PC-9 (cell line): ENCODE data around the gene MAP4K3. TPM values are rescaled to one million over a fixed set of nuclear protein-coding genes. Genes with fewer than 3 reads are reported as not detected.

ENCODE experiments used
- BruUV-seq: library from RNA; stranded (reverse); fragments of 400-500 nt; replicated peaks from 2 replicates; lab custom pipeline; 2021; lab: Mats Ljungman, UMichigan
- CTCF ChIA-PET: fragments of 300-600 bp; sonication (Branson Sonifier 250); formaldehyde crosslinking; loops from one replicate; lab custom pipeline; 2022; ENCODE audit warnings: antibody characterized with exemption; lab: Charles Lee
- POLR2A ChIA-PET: fragments of 300-600 bp; sonication (Branson Sonifier 250); formaldehyde crosslinking; loops from one replicate; lab custom pipeline; 2022; ENCODE audit warnings: antibody characterized with exemption; ENCODE audit not compliant: unreplicated experiment; lab: Charles Lee
- DNase-seq, 2 experiments: peaks; one replicate each; pipeline versions ENCODE4 v3.0.0 to v3.0.0-alpha.2; 2015 to 2022; ENCODE audit warnings: mixed read lengths in 1 of 2
- H2AFZ ChIP-seq: fragments of 200-600 bp; sonication (generic); 2 replicates; pipeline ENCODE4 v1.8.1; 2017; ENCODE audit warnings: antibody characterized with exemption
- H3F3A ChIP-seq: fragments of 200-600 bp; sonication (generic); 2 replicates; pipeline ENCODE4 v1.8.1; 2017; ENCODE audit warnings: antibody characterized with exemption, mild to moderate bottlenecking, low read depth; ENCODE audit not compliant: insufficient read depth
- H3K27ac ChIP-seq: fragments of 200-600 bp; sonication (generic); 2 replicates; pipeline ENCODE4 v1.6.1; 2016; ENCODE audit warnings: mixed run types
- H3K27me3 ChIP-seq: fragments of 200-600 bp; sonication (generic); 2 replicates; pipeline ENCODE4 v1.6.1; 2016; ENCODE audit warnings: low read depth, mixed run types; ENCODE audit not compliant: insufficient read depth
- H3K36me3 ChIP-seq: fragments of 200-600 bp; sonication (generic); 2 replicates; pipeline ENCODE4 v1.6.1; 2016; ENCODE audit warnings: low read depth, mixed run types
- H3K4me1 ChIP-seq: fragments of 200-600 bp; sonication (generic); replicated peaks from 2 replicates; pipeline ENCODE4 v1.6.1; 2016; ENCODE audit warnings: mixed run types; ENCODE audit not compliant: insufficient read depth
- H3K4me2 ChIP-seq: fragments of 200-600 bp; sonication (generic); 2 replicates; pipeline ENCODE4 v1.6.1; 2017; ENCODE audit warnings: mixed run types
- H3K4me3 ChIP-seq: fragments of 200-600 bp; sonication (generic); 2 replicates; pipeline ENCODE4 v1.6.1; 2016; ENCODE audit warnings: mixed run types
- H3K79me2 ChIP-seq: fragments of 200-600 bp; sonication (generic); 2 replicates; pipeline ENCODE4 v1.6.1; 2017; ENCODE audit warnings: low read depth, mixed run types
- H3K9me2 ChIP-seq: fragments of 200-600 bp; sonication (generic); 2 replicates; pipeline ENCODE4 v1.8.1; 2017; ENCODE audit warnings: mild to moderate bottlenecking; ENCODE audit not compliant: insufficient read depth
- H3K9me3 ChIP-seq: fragments of 200-600 bp; sonication (generic); 2 replicates; pipeline ENCODE4 v1.8.1; 2016; ENCODE audit warnings: low read depth; ENCODE audit not compliant: insufficient read depth
- H4K20me1 ChIP-seq: fragments of 200-600 bp; sonication (generic); 2 replicates; pipeline ENCODE4 v1.8.1; 2017; ENCODE audit not compliant: insufficient read depth
- EZH2 ChIP-seq: fragments of 200-600 bp; sonication (generic); IDR thresholded peaks from 2 replicates; pipeline ENCODE4 v1.8.0; 2017; ENCODE audit warnings: antibody characterized with exemption, low read depth
- intact Hi-C: fragments of 100-400 bp; cut with micrococcal nuclease; formaldehyde crosslinking; loops from one replicate; pipeline ENCODE4 v1.10.0; 2022; ENCODE audit not compliant: unreplicated experiment
- total RNA-seq: library from RNA; stranded (reverse); gene quantifications from 2 replicates; pipeline ENCODE4 v1.2.3, GENCODE V29; 2021
- TF ChIP-seq, protein P1 (sequence below): fragments of 200-600 bp; sonication (generic); conservative IDR thresholded peaks from 2 replicates; pipeline ENCODE4 v1.6.1; 2017; ENCODE audit warnings: mixed run types, antibody characterized with exemption, mild to moderate bottlenecking, moderate library complexity

Gene MAP4K3
- total RNA-seq, 1 experiment from 2014 or later = 38.4 TPM

DNA sequence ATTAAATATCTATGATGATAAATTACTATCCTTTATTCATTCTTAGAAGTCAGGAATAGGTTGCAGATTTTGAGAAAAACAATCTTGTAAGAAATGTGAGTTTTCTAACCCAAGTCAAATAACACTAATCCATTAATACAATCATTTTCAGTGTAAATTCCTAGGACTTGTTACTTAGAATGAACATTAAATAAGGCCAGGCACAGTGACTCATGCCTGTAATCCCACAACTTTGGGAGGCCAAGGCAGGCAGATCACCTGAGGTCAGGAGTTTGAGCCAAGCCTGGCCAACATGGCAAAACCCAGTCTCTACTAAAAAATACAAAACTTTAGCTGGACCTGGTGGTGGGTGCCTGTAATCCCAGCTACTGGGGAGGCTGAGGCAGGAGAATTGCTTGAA is 147.5 kb downstream of the MAP4K3 start:
- Histone ChIP-seq H3K4me3 (no peak overlapping the region), H3K79me2 (no peaks in the 10 kb centered on the region), H3K9me2 (no peaks in the 10 kb centered on the region), H3K36me3 (peaks cover 25% of the 10 kb centered on the region; the same call in 1 of the 2 replicates), H4K20me1 (no peaks in the 10 kb centered on the region), H3K9me3 (no peaks in the 10 kb centered on the region), H3K27me3 (no peaks in the 10 kb centered on the region), H2AFZ (no peak overlapping the region), H3F3A (peaks cover 3% of the 10 kb centered on the region; the same call in 1 of the 2 replicates), H3K27ac (no peak overlapping the region), H3K4me1 (no peaks in the 10 kb centered on the region), H3K4me2 (no peak overlapping the region)
- intact Hi-C loops = no loop called here
- ChIA-PET CTCF (no interaction called here), POLR2A (no interaction called here)
- no TSS peak for BruUV-seq
- no peak for DNase-seq
- TF ChIP-seq, protein P1, sequence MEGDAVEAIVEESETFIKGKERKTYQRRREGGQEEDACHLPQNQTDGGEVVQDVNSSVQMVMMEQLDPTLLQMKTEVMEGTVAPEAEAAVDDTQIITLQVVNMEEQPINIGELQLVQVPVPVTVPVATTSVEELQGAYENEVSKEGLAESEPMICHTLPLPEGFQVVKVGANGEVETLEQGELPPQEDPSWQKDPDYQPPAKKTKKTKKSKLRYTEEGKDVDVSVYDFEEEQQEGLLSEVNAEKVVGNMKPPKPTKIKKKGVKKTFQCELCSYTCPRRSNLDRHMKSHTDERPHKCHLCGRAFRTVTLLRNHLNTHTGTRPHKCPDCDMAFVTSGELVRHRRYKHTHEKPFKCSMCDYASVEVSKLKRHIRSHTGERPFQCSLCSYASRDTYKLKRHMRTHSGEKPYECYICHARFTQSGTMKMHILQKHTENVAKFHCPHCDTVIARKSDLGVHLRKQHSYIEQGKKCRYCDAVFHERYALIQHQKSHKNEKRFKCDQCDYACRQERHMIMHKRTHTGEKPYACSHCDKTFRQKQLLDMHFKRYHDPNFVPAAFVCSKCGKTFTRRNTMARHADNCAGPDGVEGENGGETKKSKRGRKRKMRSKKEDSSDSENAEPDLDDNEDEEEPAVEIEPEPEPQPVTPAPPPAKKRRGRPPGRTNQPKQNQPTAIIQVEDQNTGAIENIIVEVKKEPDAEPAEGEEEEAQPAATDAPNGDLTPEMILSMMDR = no peak
- no peak for TF ChIP-seq EZH2

DNA sequence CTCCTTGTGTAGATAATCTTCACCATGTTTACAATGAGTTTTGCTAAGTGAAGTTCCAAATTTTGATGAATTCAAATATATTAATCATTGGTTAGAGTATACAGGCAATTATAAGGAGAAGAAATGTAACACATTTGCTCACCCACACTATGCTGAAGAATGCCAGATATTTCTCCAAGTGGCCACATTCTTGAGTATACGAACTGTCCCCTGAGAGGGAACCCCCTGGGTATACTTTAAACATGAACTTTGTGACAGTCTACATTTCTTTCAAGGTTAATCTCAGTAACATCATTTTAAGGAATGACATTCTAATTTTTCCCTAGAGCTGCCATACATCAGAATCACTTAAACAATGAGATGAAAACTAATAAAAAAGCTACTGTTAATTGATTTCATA is 153.5 kb downstream of the MAP4K3 start:
- H3K4me3 ChIP-seq = no peak overlapping the region
- CTCF ChIA-PET = no interaction called here
- H3K27me3 ChIP-seq = no peaks in the 10 kb centered on the region
- BruUV-seq = no TSS peak
- H2AFZ ChIP-seq = no peak overlapping the region
- H3K9me2 ChIP-seq = no peaks in the 10 kb centered on the region
- peaks cover 13% of the 10 kb centered on the region; the same call in 1 of the 2 replicates for H3K36me3 ChIP-seq
- H4K20me1 ChIP-seq = no peaks in the 10 kb centered on the region
- TF ChIP-seq EZH2 = no peak
- TF ChIP-seq, protein P1 = no peak
- POLR2A ChIA-PET = no interaction called here
- DNase-seq = no peak
- no peaks in the 10 kb centered on the region for H3K79me2 ChIP-seq
- H3F3A ChIP-seq = no peaks in the 10 kb centered on the region
- no peaks in the 10 kb centered on the region for H3K4me1 ChIP-seq
- H3K27ac ChIP-seq = no peak overlapping the region
- intact Hi-C loops = no loop called here
- H3K4me2 ChIP-seq = no peak overlapping the region
- H3K9me3 ChIP-seq = no peaks in the 10 kb centered on the region

DNA sequence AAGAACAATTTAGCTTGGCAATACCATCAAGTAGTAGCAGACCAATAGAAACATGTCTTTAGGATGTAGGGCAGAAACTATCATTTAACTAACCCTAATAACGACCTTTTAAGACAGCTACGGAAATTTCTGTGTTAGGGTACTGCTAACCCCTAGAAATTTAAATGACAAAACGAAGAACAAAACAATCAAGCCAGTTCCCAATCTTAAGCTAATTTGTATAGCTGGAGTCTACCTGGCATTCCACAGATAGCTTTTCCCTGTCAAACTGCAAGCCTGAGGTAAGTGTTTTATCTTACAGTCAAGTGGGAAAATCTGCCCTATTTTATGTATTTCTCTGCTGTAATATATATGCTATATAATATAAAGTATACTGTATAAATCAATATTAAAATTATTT is 155.7 kb downstream of the MAP4K3 start:
- Histone ChIP-seq H3K27me3 (no peaks in the 10 kb centered on the region), H3K9me2 (no peaks in the 10 kb centered on the region), H3K9me3 (no peaks in the 10 kb centered on the region), H3K4me3 (no peak overlapping the region), H3K4me1 (no peaks in the 10 kb centered on the region), H4K20me1 (no peaks in the 10 kb centered on the region), H3K36me3 (peaks cover 18% of the 10 kb centered on the region), H3K27ac (no peak overlapping the region), H2AFZ (no peak overlapping the region), H3K79me2 (no peaks in the 10 kb centered on the region), H3K4me2 (no peak overlapping the region), H3F3A (no peaks in the 10 kb centered on the region)
- no peak for DNase-seq
- CTCF ChIA-PET = no interaction called here
- POLR2A ChIA-PET = interaction anchor here (0.6 kb wide), 1 partner anchor 442 kb away, joined by 9 read pairs; no protein-coding TSS in a partner anchor
- intact Hi-C loops = no loop called here
- BruUV-seq = no TSS peak
- TF ChIP-seq, protein P1 = no peak
